ENCODE data around the gene NKTR.

Gene NKTR

DNA sequence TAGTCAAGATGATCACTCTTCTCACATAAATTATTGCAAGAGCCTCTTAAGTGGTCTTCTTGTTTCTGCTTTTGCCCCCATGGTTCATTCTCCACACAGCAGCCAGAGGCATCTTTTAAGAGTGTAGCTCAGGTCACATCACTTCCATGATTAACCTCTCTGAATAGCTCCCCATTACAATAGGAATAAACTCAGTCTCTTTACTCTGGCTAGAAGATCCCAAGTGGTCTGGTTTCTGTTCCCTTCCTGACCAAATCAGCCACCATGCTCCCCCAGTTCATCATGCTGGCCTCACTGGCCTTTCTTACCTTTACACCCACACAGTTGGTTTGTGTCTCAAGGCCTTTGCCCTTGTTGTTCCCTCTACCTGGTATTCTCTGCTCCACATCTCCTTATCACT is 93.9 kb downstream of the NKTR start:
- DNase-seq (ENCODE audit: low read depth, low spot score) = no peak

DNA sequence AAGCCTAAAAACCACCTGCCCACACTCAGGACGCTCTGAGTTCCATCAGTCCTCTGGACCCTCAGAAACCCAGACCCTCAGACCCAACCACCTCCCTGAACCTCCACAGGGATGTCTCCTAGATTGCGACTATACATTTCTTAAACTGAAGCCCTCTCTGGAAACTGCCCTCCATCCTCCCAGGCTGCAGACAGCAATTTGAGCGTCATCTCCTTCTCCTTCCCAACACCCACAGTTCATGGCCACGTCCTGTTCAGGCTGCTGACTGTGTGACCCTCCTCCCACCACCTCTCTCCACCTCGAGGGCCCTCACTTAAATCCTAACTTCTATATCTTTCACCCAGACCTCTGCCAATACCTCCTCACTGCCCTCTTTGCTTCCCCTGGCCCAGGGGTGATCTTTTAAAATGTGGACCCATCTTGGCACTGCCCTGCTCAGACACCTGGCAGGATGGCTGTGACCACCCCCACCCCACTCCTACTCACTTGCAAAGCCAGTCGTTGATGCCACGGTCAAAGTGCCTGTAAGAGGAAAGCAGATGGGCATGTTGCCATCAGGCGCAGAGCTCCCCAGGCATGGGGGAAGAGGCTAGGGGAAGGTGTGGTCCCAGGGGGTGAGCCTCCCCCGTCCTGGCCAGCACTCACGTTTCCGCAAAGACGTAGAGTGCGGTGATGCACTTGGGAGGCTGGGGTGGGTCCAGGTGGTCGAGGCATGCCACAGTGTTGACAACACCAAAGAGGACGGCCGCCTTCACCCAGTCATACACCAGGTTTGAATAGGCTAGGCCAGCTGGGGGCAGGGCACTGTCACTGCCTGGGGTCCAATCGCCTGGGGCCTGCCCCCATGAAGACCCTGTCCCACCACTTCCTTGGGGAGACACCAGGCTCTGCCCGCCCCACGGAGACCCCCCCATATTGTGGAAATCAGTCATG is 96.1 kb downstream of the NKTR start:
- DNase-seq (ENCODE audit: low read depth, low spot score) = no peak

DNA sequence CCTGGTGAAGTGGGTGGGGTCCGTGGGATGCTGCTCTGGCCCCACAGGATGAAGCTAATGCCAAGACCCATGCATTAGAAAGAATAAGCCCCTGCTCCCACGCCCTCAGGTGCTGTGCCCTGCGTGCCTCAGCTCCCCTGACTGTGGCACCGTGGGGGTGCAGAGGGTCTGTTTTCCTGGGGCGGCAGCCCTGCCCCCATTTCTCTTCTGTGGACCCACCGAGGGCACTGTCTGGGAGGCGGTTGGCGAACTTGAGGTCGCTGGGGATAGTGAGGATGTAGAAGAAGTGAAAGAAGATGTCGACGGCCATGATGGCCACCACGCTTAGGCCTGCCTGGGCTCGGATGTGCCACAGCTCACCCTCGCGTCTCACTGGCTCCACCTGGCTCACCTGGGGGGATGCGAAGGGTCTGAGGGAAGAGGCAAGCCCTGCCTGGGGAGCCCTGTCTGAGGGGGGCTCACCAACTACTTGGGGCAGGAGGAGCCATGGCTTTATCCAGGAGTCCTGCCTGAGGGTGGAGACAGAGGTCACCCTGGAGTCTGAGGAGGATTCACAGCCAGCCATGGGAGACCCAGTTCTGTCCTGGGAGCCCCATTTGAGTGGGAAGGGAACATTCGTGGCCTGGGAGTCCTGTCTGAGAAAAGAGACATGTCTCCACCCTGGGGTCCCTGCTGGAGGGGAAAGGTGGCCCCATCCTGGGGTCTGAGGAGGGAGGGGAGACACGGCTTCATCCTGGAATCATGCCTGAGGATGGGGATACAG is 97.0 kb downstream of the NKTR start:
- no peak for DNase-seq (ENCODE audit: low read depth, low spot score)
